WERI-Rb-1 (cell line): ENCODE data around the gene CD300LG.
"Not testable (repeated sequence)": the region's sequence is repeated elsewhere in the genome, so short reads cannot be mapped to it uniquely, and the experiment has no call there.

Experiments
- DNase-seq: peaks from one replicate; pipeline ENCODE4 v3.0.0-alpha.2; 2020
- H3K27ac ChIP-seq: fragments of 250-450 bp; sonication (Bioruptor Pico); 2 replicates; pipeline ENCODE4 v1.5.1; 2020; ENCODE audit warnings: mild to moderate bottlenecking, moderate library complexity
- H3K27me3 ChIP-seq: fragments of 250-450 bp; sonication (Bioruptor Pico); 2 replicates; pipeline ENCODE4 v1.5.1; 2021; ENCODE audit warnings: mild to moderate bottlenecking, low read depth, moderate library complexity; ENCODE audit not compliant: insufficient read depth, severe bottlenecking
- H3K36me3 ChIP-seq: fragments of 250-450 bp; sonication (Bioruptor Pico); 2 replicates; pipeline ENCODE4 v1.5.1; 2020; ENCODE audit warnings: mild to moderate bottlenecking, moderate library complexity
- H3K4me3 ChIP-seq: 2 replicates; pipeline ENCODE4 v1.5.1; 2011; ENCODE audit warnings: low read depth, mild to moderate bottlenecking, control low read depth, low read length
- H3K9me3 ChIP-seq: fragments of 250-450 bp; sonication (Bioruptor Pico); 2 replicates; pipeline ENCODE4 v1.5.1; 2021; ENCODE audit warnings: mild to moderate bottlenecking, moderate library complexity; ENCODE audit not compliant: severe bottlenecking
- CTCF ChIP-seq: IDR thresholded peaks from 2 replicates; pipeline ENCODE4 v1.5.1; 2011; ENCODE audit warnings: low read depth, mild to moderate bottlenecking, control low read depth, inconsistent platforms, low read length

CD300LG gene

GRCh38 chr17:43841282-43841681 lies 5.7 kb upstream of the CD300LG start:
- no peak for DNase-seq
- H3K36me3 ChIP-seq: no peaks in the 10 kb centered on the region
- H3K27me3 ChIP-seq: no peaks in the 10 kb centered on the region
- no peak for TF ChIP-seq CTCF
- no peak overlapping the region for H3K4me3 ChIP-seq
- H3K9me3 ChIP-seq: no peaks in the 10 kb centered on the region
- no peak overlapping the region for H3K27ac ChIP-seq

GRCh38 chr17:43842091-43842974 lies 4.6 kb upstream of the CD300LG start:
- not testable (repeated sequence) for H3K9me3 ChIP-seq, H3K27me3 ChIP-seq, H3K4me3 ChIP-seq, H3K36me3 ChIP-seq, DNase-seq, H3K27ac ChIP-seq

- TF ChIP-seq CTCF: no peak
- H3K27ac ChIP-seq: no peak overlapping the region
- no peaks in the 10 kb centered on the region for H3K9me3 ChIP-seq
- no peaks in the 10 kb centered on the region for H3K36me3 ChIP-seq
- no peaks in the 10 kb centered on the region for H3K27me3 ChIP-seq
- H3K4me3 ChIP-seq: no peak overlapping the region
- DNase-seq: no peak
Observed at GRCh38 chr17:43842975-43843325, 4.0 kb upstream of the CD300LG start.

GRCh38 chr17:43844241-43844640 lies 2.7 kb upstream of the CD300LG start:
- H3K27me3 ChIP-seq: no peaks in the 10 kb centered on the region
- H3K27ac ChIP-seq: no peak overlapping the region
- H3K36me3 ChIP-seq: no peaks in the 10 kb centered on the region
- H3K4me3 ChIP-seq: no peak overlapping the region
- no peak for DNase-seq
- H3K9me3 ChIP-seq: no peaks in the 10 kb centered on the region
- no peak for TF ChIP-seq CTCF

GRCh38 chr17:43845766-43846165 lies 1.2 kb upstream of the CD300LG start:
- Histone ChIP-seq H3K9me3 (no peaks in the 10 kb centered on the region), H3K4me3 (no peak overlapping the region), H3K27me3 (no peaks in the 10 kb centered on the region), H3K36me3 (no peaks in the 10 kb centered on the region), H3K27ac (no peak overlapping the region)
- no peak for DNase-seq
- TF ChIP-seq CTCF: no peak

- peak; percentile 94 for DNase-seq
- no peaks in the 10 kb centered on the region for H3K36me3 ChIP-seq
- H3K27me3 ChIP-seq: no peaks in the 10 kb centered on the region
- no peak overlapping the region for H3K4me3 ChIP-seq
- H3K9me3 ChIP-seq: no peaks in the 10 kb centered on the region
- TF ChIP-seq CTCF: peak; percentile 99
- H3K27ac ChIP-seq: no peak overlapping the region
Observed at GRCh38 chr17:43846221-43846712, 709 bp upstream of the CD300LG start.
